ELR (cell line): ENCODE results near the gene TMSB15A.
"Not testable (repeated sequence)": the region's sequence is repeated elsewhere in the genome, so short reads cannot be mapped to it uniquely, and the experiment has no call there.

Experiments used
- DNase-seq: peaks from one replicate; pipeline ENCODE4 v3.0.0-alpha.2; 2015; ENCODE audit warnings: low read depth

TMSB15A gene

DNA sequence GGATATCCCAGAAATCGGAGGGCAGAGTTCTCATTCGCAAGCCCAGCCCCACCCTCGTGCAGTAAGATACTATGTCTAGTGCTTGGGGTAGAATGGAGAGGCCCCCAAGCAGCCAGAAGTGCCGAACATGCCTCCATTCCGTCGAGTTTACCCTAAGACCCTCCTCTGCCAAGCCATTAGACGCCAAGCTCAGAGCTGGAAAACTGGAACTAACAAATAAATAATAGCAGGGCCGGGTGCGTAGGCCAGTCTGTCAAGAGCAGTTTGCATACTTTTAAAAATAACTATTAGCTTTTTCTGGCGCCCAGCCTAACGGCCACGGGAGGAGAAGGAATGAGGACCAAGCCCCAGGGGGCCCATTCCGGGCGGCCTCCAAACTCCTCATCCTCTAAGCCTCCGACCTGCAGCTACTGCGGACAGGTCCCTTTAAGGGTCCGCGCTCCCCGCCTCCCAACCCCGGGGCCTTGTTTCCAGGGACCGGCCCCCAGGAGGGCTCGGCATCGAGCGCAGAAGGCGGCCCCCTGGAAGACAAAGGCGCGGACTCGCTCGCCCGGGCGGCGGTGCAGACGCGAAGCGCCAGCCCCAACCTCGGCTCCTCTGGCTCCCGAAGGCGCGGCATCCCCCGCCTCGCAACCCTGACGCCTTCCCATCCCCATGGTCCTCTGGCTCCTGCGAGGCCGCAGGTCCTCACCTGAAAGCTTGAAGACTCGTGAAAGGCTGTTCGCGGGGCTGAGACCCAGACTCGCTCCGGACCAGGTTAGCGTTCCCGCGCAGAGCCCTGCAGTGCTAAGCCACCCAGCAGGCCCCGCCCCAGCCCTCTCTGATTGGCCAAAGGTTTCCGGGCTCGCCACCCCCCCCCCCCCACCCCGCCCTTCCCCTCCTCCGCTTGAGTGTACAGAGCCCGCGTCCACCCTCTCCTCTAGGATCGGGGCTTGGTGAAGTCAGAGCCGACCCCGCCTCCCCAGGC, at the start of gene TMSB15A:
TMSB15A (minus strand) TSS at position 765 of the 967 bp plus-strand sequence.
- peak; percentile 52 for DNase-seq

DNA sequence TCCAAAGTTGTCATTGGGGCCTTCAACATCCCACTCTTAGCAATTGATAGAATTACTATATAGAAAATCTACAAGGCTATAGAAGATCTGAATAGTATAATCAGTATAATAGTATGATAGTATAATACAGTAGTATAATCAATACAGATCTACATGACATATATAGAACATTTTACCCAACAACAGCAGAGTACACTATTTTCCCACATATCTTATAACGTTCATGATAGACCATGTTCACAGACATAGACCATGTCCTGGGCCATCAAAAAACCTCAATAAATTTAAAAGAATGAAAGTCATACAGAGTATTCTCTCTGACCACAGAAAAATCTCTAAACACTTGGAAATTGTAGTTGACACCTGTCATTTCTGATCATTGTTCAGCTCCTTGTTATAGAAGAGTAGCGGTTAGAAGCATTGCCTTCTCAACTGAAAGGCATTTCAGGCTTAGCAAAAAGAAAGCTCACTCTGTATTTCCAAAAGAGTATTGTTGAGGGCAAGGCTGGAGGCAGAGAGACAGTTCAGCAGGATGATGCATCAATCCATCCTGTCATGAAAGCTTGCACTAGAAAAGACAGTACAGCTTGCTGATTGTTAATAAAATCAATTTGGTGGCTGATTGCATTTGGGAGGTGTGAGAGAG, 44.0 kb upstream of the TMSB15A start:
- no peak for DNase-seq

DNA sequence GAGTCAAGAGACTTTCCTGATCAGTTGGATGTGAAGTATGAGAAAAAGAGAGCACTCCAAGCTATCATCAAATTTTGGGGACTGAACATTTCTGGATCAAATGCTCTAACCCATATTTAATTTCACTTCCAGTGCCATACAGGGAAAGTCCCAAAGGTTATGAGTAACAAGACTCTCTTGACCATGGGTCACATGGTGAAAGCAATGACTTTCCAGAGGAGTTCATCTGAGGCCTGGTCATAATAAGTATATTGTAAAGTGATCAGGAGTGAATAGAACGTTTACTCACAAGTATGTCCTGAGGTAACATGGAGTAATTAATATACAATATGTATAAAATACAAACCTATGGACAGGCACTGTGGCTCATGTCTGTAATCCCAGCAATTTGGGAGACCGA, 42.1 kb upstream of the TMSB15A start:
- no peak for DNase-seq

DNA sequence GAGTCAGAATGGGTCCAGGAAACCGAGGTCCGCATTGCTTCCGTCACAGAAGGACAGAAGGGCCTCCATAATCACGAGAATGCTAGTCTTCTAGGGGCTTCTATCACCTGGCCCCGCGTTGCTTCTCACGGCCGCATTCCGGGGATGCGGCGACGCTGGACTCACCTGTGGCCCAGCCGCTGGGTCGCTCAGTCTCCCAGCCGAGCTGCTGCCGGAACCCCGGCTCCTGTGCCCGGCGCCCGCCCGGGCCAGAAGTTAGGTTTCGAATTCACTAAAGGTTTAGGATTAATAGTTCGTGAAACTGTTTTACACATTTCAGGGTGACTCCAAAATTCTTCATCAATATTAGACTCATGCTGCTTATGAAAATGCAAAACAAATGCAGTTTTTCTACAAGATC, 31.7 kb upstream of the TMSB15A start:
- DNase-seq: no peak

DNA sequence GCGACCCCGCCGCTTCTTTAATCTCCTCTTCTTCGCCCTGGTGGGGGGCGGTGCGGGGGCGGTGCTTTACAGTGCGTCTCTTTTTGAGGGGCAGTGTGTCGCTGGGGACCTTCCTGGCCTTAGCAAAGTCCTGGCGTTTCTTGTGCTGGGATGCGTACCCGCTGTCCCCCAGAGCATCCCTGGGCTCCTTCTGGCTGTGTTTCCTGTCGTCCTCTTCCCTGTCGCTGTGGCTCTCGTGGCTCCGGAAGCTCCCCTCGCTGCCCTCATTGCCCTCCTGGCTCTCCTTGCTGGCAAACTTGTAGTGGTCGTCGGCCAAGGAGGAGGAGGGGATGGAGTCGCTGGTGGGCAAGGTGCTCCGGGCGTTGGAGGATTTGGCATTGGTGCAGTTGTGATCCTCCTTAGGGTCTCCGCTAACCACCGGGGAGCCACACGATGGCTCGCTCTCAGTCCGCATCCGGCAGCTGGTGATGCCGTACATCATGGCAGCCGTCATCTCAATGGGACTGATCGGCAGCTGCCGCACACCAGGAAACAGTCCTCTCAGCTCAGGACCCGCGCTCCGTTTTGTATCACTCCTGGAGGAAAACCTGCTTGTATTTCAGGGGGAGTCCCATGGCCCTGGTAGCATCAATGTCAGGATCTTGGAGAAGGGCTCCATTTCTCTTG, 30.4 kb upstream of the TMSB15A start:
- no peak for DNase-seq

DNA sequence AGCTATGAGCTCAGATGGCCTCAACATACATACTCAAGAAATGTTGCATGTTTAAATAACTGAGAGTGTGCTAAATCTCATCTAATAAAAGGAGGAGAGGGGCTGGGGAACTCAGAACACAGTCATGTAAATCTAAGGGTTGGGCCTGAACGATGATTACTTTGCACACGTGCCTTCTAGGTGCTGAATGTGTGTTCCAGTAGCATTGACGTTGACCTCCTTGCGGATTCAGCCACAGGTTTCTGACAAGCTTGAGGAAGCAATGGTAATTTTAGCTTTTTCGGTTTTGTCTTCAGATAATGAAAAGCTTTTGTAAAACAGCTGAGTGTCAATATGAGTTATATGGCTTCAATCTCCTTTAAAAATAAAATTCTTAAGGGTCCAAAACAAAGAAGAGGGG, 29.6 kb upstream of the TMSB15A start:
- not testable (repeated sequence) for DNase-seq

DNA sequence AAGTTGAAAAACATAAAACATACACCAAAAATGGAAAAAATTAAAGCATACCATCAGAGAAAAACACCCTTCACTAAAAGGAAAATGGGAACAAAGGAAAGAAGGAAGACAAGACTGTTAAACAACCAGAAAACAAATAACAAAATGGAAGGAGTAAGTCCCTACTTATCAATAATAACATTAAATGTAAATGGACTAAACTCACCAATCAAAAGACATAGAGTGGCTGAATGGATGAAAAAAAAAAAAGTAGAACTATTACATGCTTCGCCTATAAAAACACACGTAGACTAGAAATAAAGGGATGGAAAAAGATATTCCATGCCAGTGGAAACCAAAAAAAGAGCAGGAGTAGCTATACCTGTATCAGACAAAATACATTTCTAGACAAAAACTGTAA, 19.4 kb upstream of the TMSB15A start:
- DNase-seq: no peak

DNA sequence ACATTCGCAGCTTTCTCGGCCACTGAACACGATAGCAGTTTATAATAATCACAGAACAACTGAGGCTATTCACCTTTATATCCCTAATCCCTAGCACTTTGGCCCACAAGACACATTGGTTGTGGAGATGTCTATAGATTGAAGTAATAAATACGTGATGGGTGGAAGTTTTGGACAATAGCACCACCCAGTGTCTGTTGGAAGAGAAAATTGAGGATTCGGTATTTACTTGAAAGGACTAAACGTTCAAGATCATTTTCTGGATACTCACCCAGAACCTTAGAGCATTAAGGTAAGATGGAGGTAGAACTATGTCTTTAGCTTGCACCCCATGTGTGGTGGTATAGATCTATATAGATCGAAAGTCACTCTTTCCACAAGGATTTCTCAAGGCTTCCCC, 787 bp upstream of the TMSB15A start:
- DNase-seq: peak; percentile 34

DNA sequence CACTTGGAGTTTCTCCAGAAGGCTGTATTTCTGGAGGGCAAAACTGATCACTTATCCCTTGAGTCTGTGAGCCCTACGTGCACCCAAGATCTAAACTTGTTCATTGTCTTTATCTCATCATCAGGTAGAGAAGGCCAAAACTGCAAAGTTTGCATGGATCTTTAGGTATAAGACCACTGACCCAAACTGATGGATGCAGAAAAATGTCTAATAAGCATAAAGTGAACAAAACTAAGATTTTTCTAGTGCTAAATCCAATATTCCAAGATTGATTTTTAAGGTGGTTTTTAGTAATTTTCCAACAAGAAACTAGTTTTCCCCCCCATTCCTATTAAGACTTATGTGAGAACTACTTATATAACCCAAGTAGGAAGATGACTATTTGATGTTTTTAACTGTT, 2.0 kb downstream of the TMSB15A start:
- no peak for DNase-seq

DNA sequence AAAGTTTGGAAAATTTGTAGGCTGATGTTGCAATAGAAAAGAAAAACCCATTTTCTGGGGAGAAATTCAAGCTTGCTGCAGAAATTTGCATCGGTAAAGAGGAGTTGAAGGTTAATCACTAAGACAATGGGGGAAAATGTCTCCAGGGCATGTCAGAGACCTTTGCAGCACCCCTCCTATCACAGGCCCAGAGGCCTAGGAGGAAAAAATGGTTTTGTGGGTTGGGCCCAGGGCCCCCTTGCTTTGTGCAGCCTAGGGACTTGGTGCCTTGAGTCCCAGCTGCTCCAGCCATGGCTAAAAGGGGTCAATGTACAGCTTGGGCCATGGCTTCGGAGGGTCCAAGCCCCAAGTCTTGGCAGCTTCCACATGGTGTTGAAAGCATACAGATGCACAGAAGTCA, 17.8 kb downstream of the TMSB15A start:
- DNase-seq: no peak

DNA sequence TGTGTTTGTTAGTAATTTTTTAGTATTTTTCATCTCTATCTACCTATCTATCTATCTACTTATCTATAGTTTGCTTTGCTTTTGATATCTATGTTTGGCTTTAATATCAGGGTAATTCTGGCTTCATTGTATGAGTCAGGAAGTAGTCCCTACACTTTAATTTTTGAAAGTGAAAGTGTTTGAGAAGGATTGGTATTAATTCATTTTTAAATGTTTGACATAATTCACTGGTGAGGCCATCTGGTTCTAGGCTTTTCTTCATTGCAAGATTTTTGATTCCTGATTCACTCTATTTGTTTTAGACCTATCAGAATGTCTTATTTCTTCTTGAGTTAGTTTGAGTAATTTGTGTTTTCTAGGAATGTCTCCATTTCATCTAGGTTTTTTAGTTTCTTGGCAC, 24.8 kb downstream of the TMSB15A start:
- DNase-seq: no peak

DNA sequence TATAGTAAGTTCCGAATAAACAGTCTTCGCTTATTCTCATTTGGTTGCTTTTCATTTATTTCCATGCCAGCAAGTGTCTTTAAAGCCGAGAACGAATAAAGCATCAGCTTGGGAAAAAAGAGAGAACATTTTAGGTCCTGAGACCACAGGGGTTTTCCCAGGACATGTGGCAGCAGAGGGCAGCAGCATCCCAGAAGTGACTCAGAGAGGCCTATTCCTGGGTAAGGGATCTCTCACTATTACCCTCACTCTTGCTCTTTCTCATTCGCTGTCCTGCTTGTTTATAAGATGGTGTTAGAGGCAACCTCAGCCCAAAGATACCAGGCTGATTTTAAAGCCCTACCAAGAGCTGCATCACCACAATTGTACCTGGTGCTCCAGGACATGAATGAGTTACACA, 37.8 kb downstream of the TMSB15A start:
- not testable (repeated sequence) for DNase-seq

DNA sequence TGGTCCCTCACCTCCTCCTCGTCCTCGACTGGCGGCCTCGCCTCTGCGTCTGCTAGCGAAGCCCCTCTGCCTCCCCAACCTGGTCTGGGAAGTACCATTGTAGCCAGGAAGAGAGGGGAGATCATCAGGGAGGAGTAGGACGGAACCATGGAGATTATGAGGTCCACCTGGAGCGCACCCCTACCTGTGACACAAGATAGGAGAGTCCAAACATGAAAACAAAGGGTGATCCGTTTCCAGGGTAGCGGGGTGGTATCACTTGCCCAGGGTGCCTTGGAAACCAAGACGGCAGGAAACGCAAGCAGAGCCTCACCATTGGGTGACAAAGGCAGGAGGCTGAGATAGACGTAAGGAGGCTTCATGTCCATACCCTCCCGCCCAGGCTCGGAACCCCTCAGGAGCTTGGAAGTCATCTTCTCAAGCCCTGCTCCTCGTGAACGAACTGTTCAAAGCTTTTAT, 44.7 kb downstream of the TMSB15A start, which contains the start of gene TCP11X2:
TCP11X2 (minus strand) TSS at position 51 of the 459 bp plus-strand sequence.
- not testable (repeated sequence) for DNase-seq

DNA sequence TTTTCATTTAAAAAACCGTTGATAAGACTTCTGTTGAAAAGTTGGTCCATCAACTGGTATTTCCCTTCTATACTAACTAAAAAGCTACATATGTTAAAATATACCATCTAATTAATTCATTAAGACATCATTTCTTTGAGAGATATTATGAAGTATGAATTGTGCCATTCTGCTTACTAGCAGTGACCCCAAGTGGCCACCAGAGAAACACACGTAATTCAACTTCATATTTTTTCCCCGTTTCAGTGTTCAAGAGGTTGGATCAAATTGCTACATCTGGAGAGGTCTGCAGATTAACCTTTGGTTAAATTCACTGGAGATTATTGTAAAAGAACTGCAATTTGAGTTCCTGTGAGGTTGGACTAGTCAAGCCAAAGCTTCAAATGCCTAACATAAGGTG, 46.3 kb downstream of the TMSB15A start:
- not testable (repeated sequence) for DNase-seq
